Putamen (tissue), 1 donor: ENCODE data around the gene TBCEL.
A peak's percentile ranks its signal among the peaks of the same experiment; 100 is the strongest.

Experiments used
- DNase-seq: peaks from one replicate; pipeline ENCODE4 v3.0.0-alpha.2; 2016; ENCODE audit warnings: low spot score

TBCEL gene

GRCh38 chr11:121066623-121067022 is 42.7 kb downstream of the TBCEL start:
- DNase-seq: no peak

- no peak for DNase-seq
Observed at GRCh38 chr11:121067026-121067425, 43.1 kb downstream of the TBCEL start.

- DNase-seq: no peak
Observed at GRCh38 chr11:121067453-121067852, 43.6 kb downstream of the TBCEL start.

- no peak for DNase-seq
Observed at GRCh38 chr11:121067962-121068647, 44.2 kb downstream of the TBCEL start.

- DNase-seq: no peak
Observed at GRCh38 chr11:121068787-121069186, 44.9 kb downstream of the TBCEL start.

- DNase-seq: no peak
Observed at GRCh38 chr11:121070951-121071845, 47.3 kb downstream of the TBCEL start.

- DNase-seq: peak; percentile 30
Observed at GRCh38 chr11:121071846-121072450, 48.0 kb downstream of the TBCEL start.

GRCh38 chr11:121081321-121081720 is 57.4 kb downstream of the TBCEL start:
- no peak for DNase-seq

- DNase-seq: no peak
Observed at GRCh38 chr11:121082219-121082618, 58.3 kb downstream of the TBCEL start.

- DNase-seq: no peak
Observed at GRCh38 chr11:121082670-121083069, 58.8 kb downstream of the TBCEL start.

GRCh38 chr11:121086866-121087265 is 63.0 kb downstream of the TBCEL start:
- DNase-seq: no peak

GRCh38 chr11:121089566-121089965 is 65.7 kb downstream of the TBCEL start:
- no peak for DNase-seq

GRCh38 chr11:121090145-121090721 is 66.3 kb downstream of the TBCEL start:
- no peak for DNase-seq

GRCh38 chr11:121091492-121092152 is 67.7 kb downstream of the TBCEL start:
- DNase-seq: peak; percentile 39

- DNase-seq: no peak
Observed at GRCh38 chr11:121095561-121095960, 71.7 kb downstream of the TBCEL start.

- DNase-seq: no peak
Observed at GRCh38 chr11:121099364-121099763, 75.5 kb downstream of the TBCEL start.

GRCh38 chr11:121099885-121100284 is 76.0 kb downstream of the TBCEL start:
- no peak for DNase-seq

GRCh38 chr11:121100943-121101342 is 77.0 kb downstream of the TBCEL start, which contains the start of gene TECTA:
Gene TECTA, plus strand, starts transcription at chr11:121101243. Its CDS starts 1,423 bp downstream, at chr11:121102666.
- DNase-seq: no peak

GRCh38 chr11:121104312-121104762 is 80.4 kb downstream of the TBCEL start:
- no peak for DNase-seq

GRCh38 chr11:121105063-121105480 is 81.2 kb downstream of the TBCEL start:
- DNase-seq: peak; percentile 15

GRCh38 chr11:121105481-121106195 is 81.7 kb downstream of the TBCEL start:
- no peak for DNase-seq
